Spleen (tissue), 11 donors: Measurements from ENCODE around the gene FGGY. TPM values are rescaled to one million over a fixed set of nuclear protein-coding genes. Genes with fewer than 3 reads are reported as not detected.

Experiments used
- DNase-seq: peaks from one replicate; pipeline ENCODE4 v3.0.0-alpha.2; 2020
- H3K27ac ChIP-seq, 8 donors: fragments of 200-600 bp; sonication (generic) in 7 of 8; 1 replicate in 4 of 8; 2 replicates in 4 of 8; pipeline versions ENCODE4 v1.5.0 to v1.8.0; 2016 to 2021; ENCODE audit warnings: inconsistent platforms in 4 of 8, mild to moderate bottlenecking in 4 of 8, moderate library complexity in 1 of 8
- H3K27me3 ChIP-seq, 7 donors: fragments of 200-600 bp; sonication (generic) in 6 of 7; replicated peaks in 1 of 7; 1 replicate in 4 of 7; 2 replicates in 3 of 7; pipeline versions ENCODE4 v1.5.0 to v1.8.0; 2016 to 2021; ENCODE audit warnings: inconsistent platforms in 3 of 7, mild to moderate bottlenecking in 1 of 7
- H3K36me3 ChIP-seq, 6 donors: fragments of 200-600 bp; sonication (generic) in 5 of 6; 1 replicate in 4 of 6; 2 replicates in 2 of 6; pipeline versions ENCODE4 v1.5.0 to v1.8.0; 2016 to 2021; ENCODE audit warnings: inconsistent platforms in 2 of 6
- H3K4me1 ChIP-seq, 6 donors: fragments of 200-600 bp; sonication (generic) in 5 of 6; 1 replicate in 3 of 6; 2 replicates in 3 of 6; pipeline versions ENCODE4 v1.5.0 to v1.8.0; 2016 to 2021; ENCODE audit warnings: inconsistent platforms in 3 of 6
- H3K4me3 ChIP-seq, 8 donors: fragments of 200-600 bp; sonication (generic) in 7 of 8; 1 replicate in 4 of 8; 2 replicates in 4 of 8; pipeline versions ENCODE4 v1.5.0 to v1.8.0; 2016 to 2021; ENCODE audit warnings: inconsistent platforms in 4 of 8, mild to moderate bottlenecking in 4 of 8, moderate library complexity in 2 of 8
- H3K9me3 ChIP-seq, 8 donors: fragments of 200-600 bp; sonication (generic) in 7 of 8; 1 replicate in 4 of 8; 2 replicates in 4 of 8; pipeline versions ENCODE4 v1.5.0 to v1.8.0; 2016 to 2021; ENCODE audit warnings: inconsistent platforms in 4 of 8
- CTCF ChIP-seq, 11 experiments: fragments of 200-600 bp in 7 of 11; fragments of 450-650 bp in 4 of 11; sonication (generic) in 4 of 11; IDR thresholded peaks in 8 of 11; conservative IDR thresholded peaks in 3 of 11; 1 replicate in 7 of 11; 2 replicates in 4 of 11; pipeline versions ENCODE4 v1.4.0 to v1.8.0; 2016 to 2021; ENCODE audit warnings: antibody characterized with exemption in 11 of 11, inconsistent platforms in 4 of 11, mild to moderate bottlenecking in 1 of 11
- POLR2A ChIP-seq, 3 donors: fragments of 450-650 bp; IDR thresholded peaks; one replicate each; pipeline ENCODE4 v1.5.1; 2017; ENCODE audit warnings: antibody characterized with exemption in 3 of 3, mild to moderate bottlenecking in 1 of 3
- POLR2AphosphoS5 ChIP-seq, 3 donors: sonication (generic); formaldehyde crosslinking; IDR thresholded peaks; one replicate each; pipeline ENCODE4 v1.5.1; 2017; ENCODE audit warnings: antibody characterized with exemption in 3 of 3
- WGBS, 5 donors: extraction: QIAGEN DNeasy Blood & Tissue Kit in 3 of 5; methylation state at CpG; one replicate each; pipeline versions ENCODE4 v1.1.5 to v1.1.7; 2013 to 2018; 5-methylcytosine and 5-hydroxymethylcytosine counted together
- intact Hi-C: fragments of 100-400 bp; cut with DNase I; formaldehyde crosslinking; loops from one replicate; pipeline ENCODE4 v1.15.0; 2023; ENCODE audit warnings: low total_unique reads
- polyA plus RNA-seq, 3 donors: library from polyadenylated mRNA; stranded (reverse); fragments of 200-250 nt; gene quantifications; one replicate each; pipeline ENCODE4 v1.2.1, GENCODE V29; 2013
- total RNA-seq, 7 donors: library from RNA; depleted of rRNA in 3 of 7; stranded (reverse); fragments of >200 nt in 3 of 7; fragmentation: NEBNext Ultra II Directional in 4 of 7; extraction: Animal tissue kit (Norgen Biotek cat#: 25700) in 4 of 7; gene quantifications; one replicate each; pipeline versions ENCODE4 v1.1.0 to v1.2.1, GENCODE V29; 2016 to 2021
- donor health status: healthy with polysubstance abuse.
- donor health status: DM: no; HTN: no; CAD: no; lungs with moderate emphysema.
- donor health status: DM: no; HTN: no; CAD: no.
- donor health status: Bipolar disorder and iron deficiency.
- donor health status: healthy.
- donor health status: DM: no; HTN: no; CAD: no.
- donor health status: DM: yes; HTN: yes; CAD: no.

The FGGY gene
- total and polyA plus RNA-seq, 10 donors = 1.7 to 27.8 (median 13.2) TPM

GRCh38 chr1:59331686-59332620, 35.1 kb downstream of the FGGY start:
- WGBS, 5 donors = 76 to 91% (median 88%) methylated on average over 5 of the region's 5 CpGs
- intact Hi-C loops = no loop called here
- Histone ChIP-seq H3K27me3 (no peaks in the 10 kb centered on the region), H3K4me1 (peaks cover 0 to 6% (median 0%) of the 10 kb centered on the region in 6 donors), H3K27ac (no peak overlapping the region), H3K4me3 (no peak overlapping the region), H3K9me3 (no peaks in the 10 kb centered on the region), H3K36me3 (no peaks in the 10 kb centered on the region)
- TF ChIP-seq CTCF (IDR thresholded peaks at IDR 0.05 in 8 of 11, conservative IDR thresholded peaks at IDR 0.05 in 3 of 11) (no peak), POLR2A (IDR thresholded peaks at IDR 0.05) (no peak), POLR2AphosphoS5 (IDR thresholded peaks at IDR 0.05) (no peak)
- DNase-seq = no peak

GRCh38 chr1:59332983-59333382, 36.1 kb downstream of the FGGY start:
- Histone ChIP-seq H3K9me3 (no peaks in the 10 kb centered on the region), H3K27ac (peak overlapping the region in 2 of 8 donors; percentile 14 to 22), H3K27me3 (no peaks in the 10 kb centered on the region), H3K4me3 (no peak overlapping the region), H3K4me1 (peaks cover 0 to 6% (median 0%) of the 10 kb centered on the region in 6 donors), H3K36me3 (no peaks in the 10 kb centered on the region)
- no peak for DNase-seq
- intact Hi-C loops = no loop called here
- TF ChIP-seq POLR2A (IDR thresholded peaks at IDR 0.05) = no peak
- TF ChIP-seq CTCF (IDR thresholded peaks at IDR 0.05 in 8 of 11, conservative IDR thresholded peaks at IDR 0.05 in 3 of 11) = no peak
- TF ChIP-seq POLR2AphosphoS5 (IDR thresholded peaks at IDR 0.05) = no peak

- Histone ChIP-seq H3K4me3 (no peak overlapping the region), H3K36me3 (no peaks in the 10 kb centered on the region), H3K27ac (peak overlapping the region in 2 of 8 donors; percentile 14 to 22), H3K4me1 (peaks cover 0 to 6% (median 0%) of the 10 kb centered on the region in 6 donors), H3K9me3 (no peaks in the 10 kb centered on the region), H3K27me3 (no peaks in the 10 kb centered on the region)
- no peak for TF ChIP-seq POLR2AphosphoS5 (IDR thresholded peaks at IDR 0.05)
- no peak for TF ChIP-seq CTCF (IDR thresholded peaks at IDR 0.05 in 8 of 11, conservative IDR thresholded peaks at IDR 0.05 in 3 of 11)
- no peak for TF ChIP-seq POLR2A (IDR thresholded peaks at IDR 0.05)
- WGBS, 5 donors = 69 to 94% (median 88%) methylated on average over 3 of the region's 3 CpGs
- DNase-seq = no peak
- intact Hi-C loops = no loop called here
These were observed 36.9 kb downstream of the FGGY start for GRCh38 chr1:59333626-59334277.
